ENCODE data around the gene HS3ST5. TPM values are rescaled to one million over a fixed set of nuclear protein-coding genes. Genes with fewer than 3 reads are reported as not detected.
A peak's percentile ranks its signal among the peaks of the same experiment; 100 is the strongest.

The HS3ST5 gene
- total RNA-seq, 1 experiment from 2014 or later = 14.4 TPM

DNA sequence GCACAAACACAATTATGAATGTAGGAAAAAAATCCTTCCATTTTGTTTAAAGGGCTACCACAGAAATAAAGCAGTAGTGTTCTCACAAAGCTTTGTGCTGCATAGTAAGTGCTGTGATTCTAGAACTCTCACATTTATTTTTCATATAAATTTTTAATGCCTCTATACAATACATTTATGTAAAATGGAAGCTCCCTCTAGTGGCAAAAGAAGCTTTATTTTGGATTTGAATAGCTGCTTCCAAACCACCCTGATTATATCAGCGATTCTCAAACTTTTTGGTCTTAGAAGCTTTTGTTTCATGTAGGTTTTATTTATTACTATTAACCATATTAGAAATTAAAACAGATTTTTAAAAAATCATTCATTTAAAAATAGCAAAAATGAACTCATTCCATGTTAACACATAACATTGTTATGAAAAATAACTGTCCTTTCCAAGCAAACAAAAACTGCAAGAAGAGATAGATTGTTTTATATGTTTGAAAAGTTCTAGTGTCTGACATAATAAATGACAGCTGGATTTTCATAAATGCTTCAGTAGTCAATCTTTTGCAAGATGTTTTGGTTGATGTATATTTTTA is 38.4 kb downstream of the HS3ST5 start:
- Mint-ChIP-seq H3K4me3 (no peak overlapping the region), H3K27ac (no peak overlapping the region), H3K4me1 (peaks cover 19 to 23% of the 10 kb centered on the region in 2 experiments), H3K9me3 (peaks cover 5 to 8% of the 10 kb centered on the region in 2 experiments; a peak in 4 of 5 replicates), H3K36me3 (ENCODE audit: insufficient read depth in 1 of 3, low read depth in 3 of 3) (peaks cover 19 to 29% (median 27%) of the 10 kb centered on the region in 3 experiments), H3K27me3 (ENCODE audit: low read depth) (no peaks in the 10 kb centered on the region)
- no peak overlapping the region for H3K9ac ChIP-seq (ENCODE audit: extremely low read depth, insufficient read length, low read length)
- no peak overlapping the region for H3K18ac ChIP-seq (ENCODE audit: insufficient read length, low read depth, low read length)
- H3K79me2 ChIP-seq (ENCODE audit: insufficient read depth, low read length) = no peaks in the 10 kb centered on the region
- H3K4me1 ChIP-seq (ENCODE audit: insufficient read depth, low read length) = no peaks in the 10 kb centered on the region
- no peaks in the 10 kb centered on the region for H3K27me3 ChIP-seq (ENCODE audit: insufficient read depth, low read length)
- no peak overlapping the region for H3K27ac ChIP-seq (ENCODE audit: insufficient read length, low read depth, low read length)
- no peak overlapping the region for H2BK120ac ChIP-seq (ENCODE audit: low read depth, low read length, poor library complexity, severe bottlenecking)
- no peak overlapping the region for H2BK5ac ChIP-seq (ENCODE audit: insufficient read length, low read length)
- H3K4ac ChIP-seq (ENCODE audit: low read depth, low read length) = no peak overlapping the region
- no CpG with 5 or more reads among the region's 1 CpG for WGBS (ENCODE audit: extremely low coverage, insufficient read length, low lambda C conversion rate)
- H4K20me1 ChIP-seq (ENCODE audit: control insufficient read depth, insufficient read depth, insufficient read length) = no peaks in the 10 kb centered on the region
- no peak overlapping the region for H3T11ph ChIP-seq (ENCODE audit: low read length)
- no peak overlapping the region for H2BK15ac ChIP-seq (ENCODE audit: low read depth, low read length)
- TF ChIP-seq, protein P1, sequence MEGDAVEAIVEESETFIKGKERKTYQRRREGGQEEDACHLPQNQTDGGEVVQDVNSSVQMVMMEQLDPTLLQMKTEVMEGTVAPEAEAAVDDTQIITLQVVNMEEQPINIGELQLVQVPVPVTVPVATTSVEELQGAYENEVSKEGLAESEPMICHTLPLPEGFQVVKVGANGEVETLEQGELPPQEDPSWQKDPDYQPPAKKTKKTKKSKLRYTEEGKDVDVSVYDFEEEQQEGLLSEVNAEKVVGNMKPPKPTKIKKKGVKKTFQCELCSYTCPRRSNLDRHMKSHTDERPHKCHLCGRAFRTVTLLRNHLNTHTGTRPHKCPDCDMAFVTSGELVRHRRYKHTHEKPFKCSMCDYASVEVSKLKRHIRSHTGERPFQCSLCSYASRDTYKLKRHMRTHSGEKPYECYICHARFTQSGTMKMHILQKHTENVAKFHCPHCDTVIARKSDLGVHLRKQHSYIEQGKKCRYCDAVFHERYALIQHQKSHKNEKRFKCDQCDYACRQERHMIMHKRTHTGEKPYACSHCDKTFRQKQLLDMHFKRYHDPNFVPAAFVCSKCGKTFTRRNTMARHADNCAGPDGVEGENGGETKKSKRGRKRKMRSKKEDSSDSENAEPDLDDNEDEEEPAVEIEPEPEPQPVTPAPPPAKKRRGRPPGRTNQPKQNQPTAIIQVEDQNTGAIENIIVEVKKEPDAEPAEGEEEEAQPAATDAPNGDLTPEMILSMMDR (conservative IDR thresholded peaks at IDR 0.05) = peak; percentile 70
- no peak overlapping the region for H3K23ac ChIP-seq (ENCODE audit: insufficient read length, low read depth, low read length)
- no peak overlapping the region for H3K56ac ChIP-seq (ENCODE audit: insufficient read length, low read depth, low read length)
- no peak overlapping the region for H3K14ac ChIP-seq (ENCODE audit: insufficient read depth, low read length)
- no peak overlapping the region for H3K4me2 ChIP-seq (ENCODE audit: insufficient read depth, insufficient read length, low read length)
- H2AFZ ChIP-seq (ENCODE audit: low read length) = no peak overlapping the region
- no peak overlapping the region for H2BK12ac ChIP-seq (ENCODE audit: insufficient read length, low read depth, low read length)
- H4K91ac ChIP-seq (ENCODE audit: insufficient read length, low read depth, low read length) = no peak overlapping the region
- no peaks in the 10 kb centered on the region for H3K23me2 ChIP-seq (ENCODE audit: insufficient read length, low read depth, low read length, poor library complexity, severe bottlenecking)
- DNase-seq = no peak
- H3K9me3 ChIP-seq (ENCODE audit: control insufficient read depth, low read depth, low read length) = no peaks in the 10 kb centered on the region
- no peaks in the 10 kb centered on the region for H3K79me1 ChIP-seq (ENCODE audit: insufficient read depth, low read depth, low read length, poor library complexity, severe bottlenecking)
- H4K5ac ChIP-seq (ENCODE audit: insufficient read length, low read depth, low read length) = no peak overlapping the region
- H2AK5ac ChIP-seq (ENCODE audit: insufficient read length, low read length) = no peak overlapping the region
- H2BK20ac ChIP-seq (ENCODE audit: low read depth, low read length, poor library complexity, severe bottlenecking) = no peak overlapping the region
- no peak overlapping the region for H4K8ac ChIP-seq (replicated peaks; ENCODE audit: insufficient read length, low read depth, low read length)
